Measurements from ENCODE around the gene CHAD. TPM values are rescaled to one million over a fixed set of nuclear protein-coding genes. Genes with fewer than 3 reads are reported as not detected.

CHAD gene
- total RNA-seq, 4 donors from 2014 or later = not detected

- Histone ChIP-seq H3K27ac (no peak overlapping the region), H3K27me3 (no peaks in the 10 kb centered on the region), H3K36me3 (peaks cover 0 to 8% (median 0%) of the 10 kb centered on the region in 3 donors), H3K9me3 (no peaks in the 10 kb centered on the region), H3K4me1 (peaks cover 0 to 11% (median 0%) of the 10 kb centered on the region in 4 donors), H3K4me3 (no peak overlapping the region)
- WGBS, 2 donors = 32 to 34% methylated on average over 3 of the region's 3 CpGs
- no peak for DNase-seq (ENCODE audit: low spot score in 2 of 2)
- TF ChIP-seq POLR2A (IDR thresholded peaks at IDR 0.05) (no peak), EP300 (IDR thresholded peaks at IDR 0.05) (no peak), CTCF (IDR thresholded peaks at IDR 0.05) (no peak)
Measured at GRCh38 chr17:50443505-50443974, 25.1 kb downstream of the CHAD start.

GRCh38 chr17:50440838-50441829 is 27.5 kb downstream of the CHAD start:
- H3K27ac ChIP-seq = no peak overlapping the region
- no peak for TF ChIP-seq EP300 (IDR thresholded peaks at IDR 0.05)
- no peak for TF ChIP-seq CTCF (IDR thresholded peaks at IDR 0.05)
- no peak for TF ChIP-seq POLR2A (IDR thresholded peaks at IDR 0.05)
- no peak for DNase-seq (ENCODE audit: low spot score in 2 of 2)
- no peaks in the 10 kb centered on the region for H3K9me3 ChIP-seq
- no peak overlapping the region for H3K4me3 ChIP-seq
- peaks cover 0 to 11% (median 0%) of the 10 kb centered on the region in 4 donors for H3K4me1 ChIP-seq
- WGBS, 2 donors = 77 to 84% methylated on average over 10 of the region's 10 CpGs
- H3K36me3 ChIP-seq = peaks cover 0 to 8% (median 0%) of the 10 kb centered on the region in 3 donors
- no peaks in the 10 kb centered on the region for H3K27me3 ChIP-seq

- TF ChIP-seq POLR2A (IDR thresholded peaks at IDR 0.05) = no peak
- TF ChIP-seq CTCF (IDR thresholded peaks at IDR 0.05) = no peak
- no peak for TF ChIP-seq EP300 (IDR thresholded peaks at IDR 0.05)
- H3K27ac ChIP-seq = no peak overlapping the region
- peaks cover 0 to 11% (median 0%) of the 10 kb centered on the region in 3 donors for H3K36me3 ChIP-seq
- H3K9me3 ChIP-seq = no peaks in the 10 kb centered on the region
- H3K27me3 ChIP-seq = no peaks in the 10 kb centered on the region
- peaks cover 0 to 11% (median 0%) of the 10 kb centered on the region in 4 donors for H3K4me1 ChIP-seq
- DNase-seq (ENCODE audit: low spot score in 2 of 2) = no peak
- no peak overlapping the region for H3K4me3 ChIP-seq
- 83 to 86% methylated on average over 4 of the region's 4 CpGs for WGBS, 2 donors
Measured at GRCh38 chr17:50440172-50440837, 28.4 kb downstream of the CHAD start.

- H3K36me3 ChIP-seq = peaks cover 0 to 11% (median 0%) of the 10 kb centered on the region in 3 donors
- H3K9me3 ChIP-seq = no peaks in the 10 kb centered on the region
- DNase-seq (ENCODE audit: low spot score in 2 of 2) = no peak
- 90% methylated on average over 4 of the region's 4 CpGs for WGBS, 2 donors
- no peak for TF ChIP-seq EP300 (IDR thresholded peaks at IDR 0.05)
- no peak for TF ChIP-seq CTCF (IDR thresholded peaks at IDR 0.05)
- TF ChIP-seq POLR2A (IDR thresholded peaks at IDR 0.05) = no peak
- H3K27me3 ChIP-seq = no peaks in the 10 kb centered on the region
- H3K27ac ChIP-seq = no peak overlapping the region
- H3K4me1 ChIP-seq = peaks cover 0 to 11% (median 0%) of the 10 kb centered on the region in 4 donors
- H3K4me3 ChIP-seq = no peak overlapping the region
Measured at GRCh38 chr17:50439008-50439407, 29.7 kb downstream of the CHAD start.

Measured in tibial nerve (tissue), 4 donors.